Right lobe of liver (tissue), 4 donors: Measurements from ENCODE around the gene TNFRSF13B.

Source experiments
- POLR2A ChIP-seq: fragments of 450-650 bp; IDR thresholded peaks from one replicate; pipeline ENCODE4 v1.6.1; 2017; ENCODE audit warnings: antibody characterized with exemption, mild to moderate bottlenecking
- TF ChIP-seq, protein P1 (sequence below), 4 donors: fragments of 200-600 bp in 3 of 4; fragments of 450-650 bp in 1 of 4; IDR thresholded peaks; one replicate each; pipeline versions ENCODE4 v1.5.1 to v1.8.0; 2016 to 2022; ENCODE audit warnings: antibody characterized with exemption in 4 of 4, mild to moderate bottlenecking in 2 of 4
- donor health status: DM: no; HTN: no; CAD: no.
- donor health status: DM: no; HTN: no; CAD: no.
- donor health status: DM: no; HTN: yes; CAD: no.

GRCh38 chr17:17017343-17018014 lies 45.6 kb upstream of the TNFRSF13B start:
- TF ChIP-seq, protein P1, sequence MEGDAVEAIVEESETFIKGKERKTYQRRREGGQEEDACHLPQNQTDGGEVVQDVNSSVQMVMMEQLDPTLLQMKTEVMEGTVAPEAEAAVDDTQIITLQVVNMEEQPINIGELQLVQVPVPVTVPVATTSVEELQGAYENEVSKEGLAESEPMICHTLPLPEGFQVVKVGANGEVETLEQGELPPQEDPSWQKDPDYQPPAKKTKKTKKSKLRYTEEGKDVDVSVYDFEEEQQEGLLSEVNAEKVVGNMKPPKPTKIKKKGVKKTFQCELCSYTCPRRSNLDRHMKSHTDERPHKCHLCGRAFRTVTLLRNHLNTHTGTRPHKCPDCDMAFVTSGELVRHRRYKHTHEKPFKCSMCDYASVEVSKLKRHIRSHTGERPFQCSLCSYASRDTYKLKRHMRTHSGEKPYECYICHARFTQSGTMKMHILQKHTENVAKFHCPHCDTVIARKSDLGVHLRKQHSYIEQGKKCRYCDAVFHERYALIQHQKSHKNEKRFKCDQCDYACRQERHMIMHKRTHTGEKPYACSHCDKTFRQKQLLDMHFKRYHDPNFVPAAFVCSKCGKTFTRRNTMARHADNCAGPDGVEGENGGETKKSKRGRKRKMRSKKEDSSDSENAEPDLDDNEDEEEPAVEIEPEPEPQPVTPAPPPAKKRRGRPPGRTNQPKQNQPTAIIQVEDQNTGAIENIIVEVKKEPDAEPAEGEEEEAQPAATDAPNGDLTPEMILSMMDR (IDR thresholded peaks at IDR 0.05): no peak
- no peak for TF ChIP-seq POLR2A
